ENCODE measurements around the gene LSM14A. TPM values are rescaled to one million over a fixed set of nuclear protein-coding genes. Genes with fewer than 3 reads are reported as not detected.

The LSM14A gene
- total RNA-seq, 1 donor from 2014 or later, result 65.4 TPM

GRCh38 chr19:34188408-34188807 is 16.1 kb downstream of the LSM14A start:
- no peaks in the 10 kb centered on the region for H3K9me3 ChIP-seq (replicated peaks)
- H3K4me1 ChIP-seq, result peaks cover 93% of the 10 kb centered on the region
- no peak overlapping the region for H3K27ac ChIP-seq (replicated peaks)
- no peak overlapping the region for H3K4me3 ChIP-seq
- intact Hi-C loops (cut with micrococcal nuclease), result no loop called here
- DNase-seq, result no peak
- no peak for TF ChIP-seq CTCF (IDR thresholded peaks at IDR 0.05; ENCODE audit: borderline replicate concordance)
- no peaks in the 10 kb centered on the region for H3K36me3 ChIP-seq
- no peaks in the 10 kb centered on the region for H3K27me3 ChIP-seq (ENCODE audit: low read depth)

DNA sequence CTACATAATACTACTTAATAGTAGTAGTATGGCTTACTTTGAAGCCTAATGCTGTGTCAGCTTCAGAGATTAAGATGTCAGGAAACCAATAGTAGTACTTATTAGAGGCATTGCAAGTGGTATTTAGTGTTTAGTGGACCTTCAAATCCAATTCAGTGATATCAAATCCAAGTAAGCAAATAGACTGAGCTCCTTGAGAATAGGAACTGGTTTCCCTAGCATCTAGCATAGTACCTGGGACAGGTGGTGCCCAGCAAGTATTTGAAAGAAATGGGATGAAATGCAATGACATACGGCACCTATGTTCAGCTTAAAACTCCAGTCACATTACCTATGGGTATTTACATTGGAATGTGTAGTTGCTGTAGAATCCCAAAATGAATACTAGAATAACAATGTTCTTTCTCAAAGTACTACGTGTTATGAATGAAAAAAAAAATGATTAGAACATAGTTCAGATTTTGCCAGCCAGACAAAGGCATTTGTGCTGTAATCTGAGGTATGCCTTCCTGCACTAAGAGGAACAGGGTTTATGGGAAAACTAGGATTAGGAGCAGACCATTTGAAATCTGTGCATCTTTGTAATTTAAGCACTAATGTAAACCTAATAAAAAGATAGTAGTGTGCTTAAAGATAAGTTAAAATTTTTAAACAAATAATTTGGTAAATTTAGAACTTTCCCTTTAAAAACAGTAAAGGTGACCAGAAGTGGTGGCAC is 17.1 kb downstream of the LSM14A start:
- H3K4me1 ChIP-seq, result peaks cover 90% of the 10 kb centered on the region
- H3K36me3 ChIP-seq, result peaks cover 6% of the 10 kb centered on the region
- H3K27me3 ChIP-seq (ENCODE audit: low read depth), result no peaks in the 10 kb centered on the region
- H3K4me3 ChIP-seq, result no peak overlapping the region
- TF ChIP-seq CTCF (IDR thresholded peaks at IDR 0.05; ENCODE audit: borderline replicate concordance), result no peak
- H3K27ac ChIP-seq (replicated peaks), result no peak overlapping the region
- no peaks in the 10 kb centered on the region for H3K9me3 ChIP-seq (replicated peaks)
- intact Hi-C loops (cut with micrococcal nuclease), result no loop called here
- no peak for DNase-seq

GRCh38 chr19:34189917-34190425 is 17.7 kb downstream of the LSM14A start:
- H3K27me3 ChIP-seq (ENCODE audit: low read depth), result no peaks in the 10 kb centered on the region
- DNase-seq, result no peak
- no peak overlapping the region for H3K4me3 ChIP-seq
- H3K4me1 ChIP-seq, result peaks cover 83% of the 10 kb centered on the region
- peaks cover 12% of the 10 kb centered on the region for H3K36me3 ChIP-seq
- intact Hi-C loops (cut with micrococcal nuclease), result no loop called here
- H3K9me3 ChIP-seq (replicated peaks), result no peaks in the 10 kb centered on the region
- H3K27ac ChIP-seq (replicated peaks), result no peak overlapping the region
- no peak for TF ChIP-seq CTCF (IDR thresholded peaks at IDR 0.05; ENCODE audit: borderline replicate concordance)

DNA sequence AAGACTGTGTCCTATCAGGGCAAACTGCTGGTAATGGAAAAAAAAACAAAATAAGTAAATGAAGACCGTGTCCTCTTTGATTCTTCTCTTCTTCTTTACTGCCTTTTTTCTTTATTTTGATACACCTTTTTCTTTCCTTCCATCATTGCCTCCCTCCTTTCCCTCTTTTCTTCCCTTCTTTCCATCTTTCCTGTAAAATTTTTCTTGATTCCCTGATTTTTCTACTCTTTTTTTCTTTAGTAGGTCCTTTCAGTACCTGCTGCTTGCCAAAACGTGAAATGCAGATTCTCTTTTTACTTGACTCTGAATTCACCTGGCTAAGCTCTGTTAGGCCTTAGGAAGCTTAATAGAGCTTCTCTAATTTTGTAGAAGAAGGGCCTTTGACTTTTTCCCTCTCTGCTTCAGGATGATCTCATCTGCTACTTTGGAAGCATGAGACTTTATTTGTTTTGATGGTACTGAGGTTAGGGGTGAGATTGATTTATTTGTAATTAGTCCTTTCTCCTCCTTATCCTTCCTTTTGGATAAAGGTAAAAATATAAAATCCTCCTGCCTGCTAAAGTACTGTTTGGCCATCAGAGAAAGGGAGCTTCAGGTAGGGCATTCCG is 19.2 kb downstream of the LSM14A start:
- H3K4me1 ChIP-seq, result peaks cover 68% of the 10 kb centered on the region

DNA sequence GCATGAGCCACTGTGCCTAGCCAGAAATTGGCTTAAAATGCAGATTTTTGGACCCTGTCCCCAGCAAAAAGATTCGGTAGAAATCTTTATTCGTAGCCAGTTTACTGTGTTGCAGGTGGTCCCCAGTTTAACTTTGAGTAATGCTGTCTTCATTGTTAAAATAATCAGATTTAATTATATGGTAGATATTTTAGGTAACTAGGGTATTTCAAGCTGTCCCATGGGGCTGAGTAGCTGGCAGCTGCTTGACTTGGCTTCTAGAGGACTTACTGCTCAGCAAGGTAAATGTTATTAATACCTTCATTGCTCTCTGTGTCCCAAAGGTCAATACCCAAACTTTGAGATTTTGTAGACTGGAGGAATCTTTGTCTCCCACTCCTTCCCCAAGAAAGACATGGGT is 21.1 kb downstream of the LSM14A start:
- Histone ChIP-seq H3K4me1 (peaks cover 50% of the 10 kb centered on the region), H3K27me3 (ENCODE audit: low read depth) (no peaks in the 10 kb centered on the region), H3K4me3 (no peak overlapping the region), H3K27ac (replicated peaks) (no peak overlapping the region), H3K9me3 (replicated peaks) (no peaks in the 10 kb centered on the region), H3K36me3 (peaks cover 46% of the 10 kb centered on the region)
- TF ChIP-seq CTCF (IDR thresholded peaks at IDR 0.05; ENCODE audit: borderline replicate concordance), result no peak
- no peak for DNase-seq
- intact Hi-C loops (cut with micrococcal nuclease), result no loop called here

More for the DNA sequence above, 19.2 kb downstream of the LSM14A start:
- no peak for DNase-seq
- Histone ChIP-seq H3K36me3 (peaks cover 27% of the 10 kb centered on the region), H3K27me3 (ENCODE audit: low read depth) (no peaks in the 10 kb centered on the region), H3K27ac (replicated peaks) (no peak overlapping the region), H3K9me3 (replicated peaks) (no peaks in the 10 kb centered on the region), H3K4me3 (no peak overlapping the region)
- no peak for TF ChIP-seq CTCF (IDR thresholded peaks at IDR 0.05; ENCODE audit: borderline replicate concordance)
- intact Hi-C loops (cut with micrococcal nuclease), result no loop called here

Measured in left ventricle myocardium inferior (tissue), 1 donor.